SK-N-SH (cell line): ENCODE measurements around the gene CUX1. TPM values are rescaled to one million over a fixed set of nuclear protein-coding genes. Genes with fewer than 3 reads are reported as not detected.

Source experiments
- CTCF ChIA-PET: fragments of 300-600, 350-600 bp; formaldehyde crosslinking; extraction: SDS; loops from one replicate; lab custom pipeline; 2021; lab: Yijun Ruan, JAX
- POLR2A ChIA-PET: fragments of 350-600 bp; sonication (Branson Sonifier 250); formaldehyde crosslinking; extraction: SDS; loops from one replicate; lab custom pipeline; 2020; ENCODE audit warnings: antibody characterized with exemption, inconsistent platforms; lab: Yijun Ruan, JAX
- DNase-seq: peaks from one replicate; pipeline ENCODE4 v3.0.0; 2012
- H2AFZ ChIP-seq: fragments of 200-600 bp; sonication (generic); 2 replicates; pipeline ENCODE4 v1.8.1; 2016; ENCODE audit warnings: antibody characterized with exemption, mild to moderate bottlenecking, low read depth
- H3F3A ChIP-seq: fragments of 200-600 bp; sonication (generic); replicated peaks from 2 replicates; pipeline ENCODE3; 2016; ENCODE audit warnings: antibody characterized with exemption, mild to moderate bottlenecking; ENCODE audit not compliant: insufficient read depth
- H3K27ac ChIP-seq, 2 experiments: fragments of 200-500 bp in 1 of 2; fragments of 200-600 bp in 1 of 2; sonication (Bioruptor generic) in 1 of 2; sonication (generic), shearing (Covaris generic) in 1 of 2; 2 replicates each; pipeline versions ENCODE4 v1.5.1 to v1.6.1; 2014 to 2016; ENCODE audit warnings: low read depth in 2 of 2, inconsistent platforms in 1 of 2, low read length in 1 of 2, mild to moderate bottlenecking in 1 of 2, mixed read lengths in 1 of 2
- H3K27me3 ChIP-seq: fragments of 200-600 bp; sonication (generic), shearing (Covaris generic); 2 replicates; pipeline ENCODE4 v1.6.1; 2016; ENCODE audit warnings: mixed run types; ENCODE audit not compliant: insufficient read depth
- H3K36me3 ChIP-seq, 2 experiments: fragments of 200-500 bp in 1 of 2; fragments of 200-600 bp in 1 of 2; sonication (Bioruptor generic) in 1 of 2; sonication (generic) in 1 of 2; replicated peaks in 1 of 2; 2 replicates each; pipeline versions ENCODE3 to v1.5.1; 2014 to 2016; ENCODE audit warnings: low read length in 1 of 2, mild to moderate bottlenecking in 1 of 2; ENCODE audit not compliant: insufficient read depth in 2 of 2, control insufficient read depth in 1 of 2
- H3K4me1 ChIP-seq, 2 experiments: fragments of 200-500 bp in 1 of 2; fragments of 200-600 bp in 1 of 2; sonication (Bioruptor generic) in 1 of 2; sonication (generic), shearing (Covaris generic) in 1 of 2; 2 replicates each; pipeline versions ENCODE4 v1.5.1 to v1.6.1; 2014 to 2016; ENCODE audit warnings: low read depth in 1 of 2, low read length in 1 of 2, mixed run types in 1 of 2; ENCODE audit not compliant: insufficient read depth in 2 of 2, control insufficient read depth in 1 of 2
- H3K4me2 ChIP-seq: fragments of 200-600 bp; sonication (generic), shearing (Covaris generic); 2 replicates; pipeline ENCODE4 v1.6.1; 2017; ENCODE audit warnings: mixed run types
- H3K4me3 ChIP-seq, 2 experiments: fragments of 200-500 bp in 1 of 2; fragments of 200-600 bp in 1 of 2; sonication (Bioruptor generic) in 1 of 2; sonication (generic), shearing (Covaris generic) in 1 of 2; 2 replicates each; pipeline versions ENCODE4 v1.5.1 to v1.8.1; 2014 to 2016; ENCODE audit warnings: low read depth in 2 of 2, inconsistent platforms in 1 of 2, low read length in 1 of 2, mild to moderate bottlenecking in 1 of 2, mixed read lengths in 1 of 2, moderate library complexity in 1 of 2
- H3K79me2 ChIP-seq: fragments of 200-600 bp; sonication (generic); 2 replicates; pipeline ENCODE4 v1.8.1; 2017; ENCODE audit warnings: mild to moderate bottlenecking; ENCODE audit not compliant: insufficient read depth
- H3K9ac ChIP-seq: fragments of 200-600 bp; sonication (generic); 2 replicates; pipeline ENCODE4 v1.6.1; 2017; ENCODE audit warnings: mixed run types
- H3K9me2 ChIP-seq: fragments of 200-600 bp; sonication (generic); 2 replicates; pipeline ENCODE4 v1.6.1; 2017; ENCODE audit warnings: mixed run types
- H3K9me3 ChIP-seq: fragments of 200-600 bp; sonication (generic); 2 replicates; pipeline ENCODE4 v1.6.1; 2017; ENCODE audit warnings: mixed run types, mild to moderate bottlenecking, moderate library complexity
- H4K20me1 ChIP-seq: fragments of 200-600 bp; sonication (generic); 2 replicates; pipeline ENCODE4 v1.6.1; 2017; ENCODE audit warnings: mild to moderate bottlenecking, mixed run types; ENCODE audit not compliant: insufficient read depth
- EZH2phosphoT487 ChIP-seq: fragments of 200-600 bp; sonication (generic); IDR thresholded peaks from 2 replicates; pipeline ENCODE4 v1.6.1; 2017; ENCODE audit warnings: low read depth, mixed run types, mild to moderate bottlenecking, antibody characterized with exemption, moderate library complexity, borderline replicate concordance
- FOSL2 ChIP-seq: IDR thresholded peaks from 2 replicates; pipeline ENCODE4 v1.4.0; 2012; ENCODE audit warnings: low read depth, mild to moderate bottlenecking, moderate library complexity, borderline replicate concordance
- GATA2 ChIP-seq: sonication (generic); formaldehyde crosslinking; IDR thresholded peaks from 2 replicates; pipeline ENCODE4 v1.5.0; 2020; ENCODE audit warnings: mild to moderate bottlenecking, missing genetic modification reagents
- IRF3 ChIP-seq: fragments of 150-350 bp; IDR thresholded peaks from 2 replicates; pipeline ENCODE4 v1.6.1; 2016; ENCODE audit warnings: mild to moderate bottlenecking, low read depth, low read length
- MEF2A ChIP-seq: IDR thresholded peaks from 2 replicates; pipeline ENCODE4 v1.4.0; 2012; ENCODE audit warnings: low read depth, borderline replicate concordance
- MXI1 ChIP-seq: IDR thresholded peaks from 2 replicates; pipeline ENCODE4 v1.6.1; 2012; ENCODE audit warnings: mild to moderate bottlenecking, low read depth, low read length, improper control_type of control experiment
- NFIC ChIP-seq: IDR thresholded peaks from 2 replicates; pipeline ENCODE4 v1.4.0; 2012; ENCODE audit warnings: borderline replicate concordance
- NRF1 ChIP-seq: IDR thresholded peaks from 2 replicates; pipeline ENCODE4 v1.6.1; 2012; ENCODE audit warnings: low read depth, mild to moderate bottlenecking, low read length
- PBX3 ChIP-seq: IDR thresholded peaks from 2 replicates; pipeline ENCODE4; 2012
- POLR2AphosphoS5 ChIP-seq: IDR thresholded peaks from 2 replicates; pipeline ENCODE4 v1.6.1; 2012; ENCODE audit warnings: low read depth, low read length
- RCOR1 ChIP-seq: fragments of 150-350 bp; IDR thresholded peaks from 2 replicates; pipeline ENCODE4 v1.6.1; 2017; ENCODE audit warnings: antibody characterized with exemption, low read length
- REST ChIP-seq: IDR thresholded peaks from 2 replicates; pipeline ENCODE4 v1.6.1; 2012; ENCODE audit warnings: mild to moderate bottlenecking, low read depth, low read length, moderate library complexity
- RFX5 ChIP-seq: IDR thresholded peaks from 2 replicates; pipeline ENCODE4 v1.6.1; 2012; ENCODE audit warnings: mild to moderate bottlenecking, improper control_type of control experiment, low read length
- RXRA ChIP-seq: IDR thresholded peaks from 2 replicates; pipeline ENCODE4 v1.4.0; 2012; ENCODE audit warnings: low read depth, mild to moderate bottlenecking, borderline replicate concordance
- TAF1 ChIP-seq: IDR thresholded peaks from 2 replicates; pipeline ENCODE4 v1.6.1; 2012; ENCODE audit warnings: low read depth, mild to moderate bottlenecking, low read length, moderate library complexity, borderline replicate concordance
- TCF12 ChIP-seq: IDR thresholded peaks from 2 replicates; pipeline ENCODE4 v1.4.0; 2012
- USF1 ChIP-seq: IDR thresholded peaks from 2 replicates; pipeline ENCODE4 v1.4.0; 2012; ENCODE audit warnings: low read depth, borderline replicate concordance
- USF2 ChIP-seq: fragments of 150-350 bp; IDR thresholded peaks from 2 replicates; pipeline ENCODE4 v1.6.1; 2017; ENCODE audit warnings: antibody characterized with exemption, low read length, low read depth, borderline replicate concordance
- YY1 ChIP-seq: IDR thresholded peaks from 2 replicates; pipeline ENCODE4 v1.4.0; 2012; ENCODE audit warnings: low read depth, mild to moderate bottlenecking
- WGBS: methylation state at CpG from one replicate; pipeline ENCODE4 v1.1.6; 2017; ENCODE audit warnings: low lambda C conversion rate; 5-methylcytosine and 5-hydroxymethylcytosine counted together
- polyA plus RNA-seq, 3 experiments: library from polyadenylated mRNA; depleted of rRNA; stranded (reverse); fragments of >200 nt; gene quantifications; 2 replicates each; pipeline ENCODE4 v1.2.3, GENCODE V29; 2012

Gene CUX1
- polyA plus RNA-seq, 1 of the 3 experiments (the other 2 are of a cell fraction): 68.6 TPM

GRCh38 chr7:101828301-101829020 is 11.0 kb downstream of the CUX1 start:
- H3K9ac ChIP-seq: no peak overlapping the region
- H3K4me1 ChIP-seq: peaks cover 0 to 4% of the 10 kb centered on the region in 2 experiments; a peak in 1 of 4 replicates
- WGBS: 97% methylated on average over 11 of the region's 11 CpGs
- DNase-seq: no peak
- no peak overlapping the region for H3K4me2 ChIP-seq
- ChIA-PET POLR2A (no interaction called here), CTCF (interaction anchor here (1.1 to 1.5 kb wide), 3 partner anchors 14 to 408 kb away, joined by 3 to 4 read pairs (median 4); no protein-coding TSS in a partner anchor)
- peaks cover 99% of the 10 kb centered on the region for H3K79me2 ChIP-seq
- H3K9me2 ChIP-seq: no peaks in the 10 kb centered on the region
- H4K20me1 ChIP-seq: peaks cover 88% of the 10 kb centered on the region
- H3K36me3 ChIP-seq: no peaks in the 10 kb centered on the region
- no peaks in the 10 kb centered on the region for H3F3A ChIP-seq
- no peaks in the 10 kb centered on the region for H3K27me3 ChIP-seq
- no peaks in the 10 kb centered on the region for H3K9me3 ChIP-seq
- no peak overlapping the region for H3K4me3 ChIP-seq
- H2AFZ ChIP-seq: no peak overlapping the region
- TF ChIP-seq YY1 (no peak), MXI1 (no peak), RFX5 (no peak), GATA2 (CRISPR knock-in tag) (no peak), USF2 (no peak)
- H3K27ac ChIP-seq: no peak overlapping the region

- TF ChIP-seq MEF2A (no peak), RXRA (no peak), PBX3 (no peak), POLR2AphosphoS5 (no peak), REST (no peak), TCF12 (no peak), RCOR1 (no peak), IRF3 (no peak), NFIC (no peak), FOSL2 (no peak), NRF1 (no peak), EZH2phosphoT487 (no peak), TAF1 (no peak), USF1 (no peak)
- H3K27me3 ChIP-seq: no peaks in the 10 kb centered on the region
- WGBS: 93% methylated on average over 14 of the region's 14 CpGs
- H3K4me2 ChIP-seq: no peak overlapping the region
- H3K79me2 ChIP-seq: peaks cover 99% of the 10 kb centered on the region
- H3K36me3 ChIP-seq: no peaks in the 10 kb centered on the region
- H3K4me3 ChIP-seq: no peak overlapping the region
- no peak overlapping the region for H3K27ac ChIP-seq
- H3K4me1 ChIP-seq: peaks cover 0 to 4% of the 10 kb centered on the region in 2 experiments; a peak in 1 of 4 replicates
- H3K9me3 ChIP-seq: no peaks in the 10 kb centered on the region
- peaks cover 87% of the 10 kb centered on the region for H4K20me1 ChIP-seq
- ChIA-PET CTCF (interaction anchor here (1.0 to 1.6 kb wide), 6 partner anchors 9 to 407 kb away, joined by 3 to 5 read pairs (median 4); partner anchors contain the start of gene CUX1), POLR2A (no interaction called here)
- H3K9ac ChIP-seq: no peak overlapping the region
- DNase-seq: no peak
- H3F3A ChIP-seq: no peaks in the 10 kb centered on the region
- H2AFZ ChIP-seq: no peak overlapping the region
- H3K9me2 ChIP-seq: no peaks in the 10 kb centered on the region
Measured at GRCh38 chr7:101829374-101829773, 11.9 kb downstream of the CUX1 start.
